ENCODE results near the gene ZDHHC1. TPM values are rescaled to one million over a fixed set of nuclear protein-coding genes. Genes with fewer than 3 reads are reported as not detected.

Gene ZDHHC1
- total RNA-seq, 1 donor = 9.0 TPM

- DNase-seq (ENCODE audit: insufficient read length, low spot score, missing footprints) = peak; percentile 99
- H3K4me3 ChIP-seq (ENCODE audit: insufficient read depth, low read length) = peak within 1 kb of the TSS; percentile 61
- H3K4me2 ChIP-seq (ENCODE audit: insufficient read depth, low read length) = peak within 1 kb of the TSS; percentile 64
- H3K27ac ChIP-seq (ENCODE audit: low read depth, low read length) = no peak within 1 kb of the TSS
- H3K36me3 ChIP-seq (ENCODE audit: insufficient read depth, low read length) = no peaks in the 10 kb centered on the region
- no peaks in the 10 kb centered on the region for H3K79me2 ChIP-seq (ENCODE audit: insufficient read depth, low read length)
- peaks cover 19% of the 10 kb centered on the region for H3K4me1 ChIP-seq (ENCODE audit: insufficient read depth, low read length)
- TF ChIP-seq, protein P1, sequence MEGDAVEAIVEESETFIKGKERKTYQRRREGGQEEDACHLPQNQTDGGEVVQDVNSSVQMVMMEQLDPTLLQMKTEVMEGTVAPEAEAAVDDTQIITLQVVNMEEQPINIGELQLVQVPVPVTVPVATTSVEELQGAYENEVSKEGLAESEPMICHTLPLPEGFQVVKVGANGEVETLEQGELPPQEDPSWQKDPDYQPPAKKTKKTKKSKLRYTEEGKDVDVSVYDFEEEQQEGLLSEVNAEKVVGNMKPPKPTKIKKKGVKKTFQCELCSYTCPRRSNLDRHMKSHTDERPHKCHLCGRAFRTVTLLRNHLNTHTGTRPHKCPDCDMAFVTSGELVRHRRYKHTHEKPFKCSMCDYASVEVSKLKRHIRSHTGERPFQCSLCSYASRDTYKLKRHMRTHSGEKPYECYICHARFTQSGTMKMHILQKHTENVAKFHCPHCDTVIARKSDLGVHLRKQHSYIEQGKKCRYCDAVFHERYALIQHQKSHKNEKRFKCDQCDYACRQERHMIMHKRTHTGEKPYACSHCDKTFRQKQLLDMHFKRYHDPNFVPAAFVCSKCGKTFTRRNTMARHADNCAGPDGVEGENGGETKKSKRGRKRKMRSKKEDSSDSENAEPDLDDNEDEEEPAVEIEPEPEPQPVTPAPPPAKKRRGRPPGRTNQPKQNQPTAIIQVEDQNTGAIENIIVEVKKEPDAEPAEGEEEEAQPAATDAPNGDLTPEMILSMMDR (IDR thresholded peaks at IDR 0.05; ENCODE audit: extremely low read depth, low read depth, low read length) = peak; percentile 46
- no peaks in the 10 kb centered on the region for H3K9me3 ChIP-seq (ENCODE audit: low read depth, low read length)
- H3K27me3 ChIP-seq (ENCODE audit: insufficient read depth, low read length) = peaks cover 21% of the 10 kb centered on the region
- H2AFZ ChIP-seq (ENCODE audit: low read length) = peak within 1 kb of the TSS; percentile 68
- peaks cover 4% of the 10 kb centered on the region for H4K20me1 ChIP-seq (ENCODE audit: insufficient read depth, low read length)
Measured at GRCh38 chr16:67393111-67393787, 23.0 kb downstream of the ZDHHC1 start, which contains the start of gene TPPP3. Gene TPPP3 (minus strand): TSS chr16:67393498. CDS start chr16:67391111, 2,387 bp downstream.

- H3K4me2 ChIP-seq (ENCODE audit: insufficient read depth, low read length) = peak overlapping the region; percentile 64
- no peak overlapping the region for H3K27ac ChIP-seq (ENCODE audit: low read depth, low read length)
- no peaks in the 10 kb centered on the region for H3K79me2 ChIP-seq (ENCODE audit: insufficient read depth, low read length)
- no peak overlapping the region for H2AFZ ChIP-seq (ENCODE audit: low read length)
- H3K9me3 ChIP-seq (ENCODE audit: low read depth, low read length) = no peaks in the 10 kb centered on the region
- H3K4me3 ChIP-seq (ENCODE audit: insufficient read depth, low read length) = peak overlapping the region; percentile 61
- H4K20me1 ChIP-seq (ENCODE audit: insufficient read depth, low read length) = peaks cover 4% of the 10 kb centered on the region
- TF ChIP-seq, protein P1 (IDR thresholded peaks at IDR 0.05; ENCODE audit: extremely low read depth, low read depth, low read length) = no peak
- peaks cover 19% of the 10 kb centered on the region for H3K4me1 ChIP-seq (ENCODE audit: insufficient read depth, low read length)
- peaks cover 24% of the 10 kb centered on the region for H3K27me3 ChIP-seq (ENCODE audit: insufficient read depth, low read length)
- no peaks in the 10 kb centered on the region for H3K36me3 ChIP-seq (ENCODE audit: insufficient read depth, low read length)
- DNase-seq (ENCODE audit: insufficient read length, low spot score, missing footprints) = peak; percentile 47
Measured at GRCh38 chr16:67392301-67393059, 23.8 kb downstream of the ZDHHC1 start.

DNA sequence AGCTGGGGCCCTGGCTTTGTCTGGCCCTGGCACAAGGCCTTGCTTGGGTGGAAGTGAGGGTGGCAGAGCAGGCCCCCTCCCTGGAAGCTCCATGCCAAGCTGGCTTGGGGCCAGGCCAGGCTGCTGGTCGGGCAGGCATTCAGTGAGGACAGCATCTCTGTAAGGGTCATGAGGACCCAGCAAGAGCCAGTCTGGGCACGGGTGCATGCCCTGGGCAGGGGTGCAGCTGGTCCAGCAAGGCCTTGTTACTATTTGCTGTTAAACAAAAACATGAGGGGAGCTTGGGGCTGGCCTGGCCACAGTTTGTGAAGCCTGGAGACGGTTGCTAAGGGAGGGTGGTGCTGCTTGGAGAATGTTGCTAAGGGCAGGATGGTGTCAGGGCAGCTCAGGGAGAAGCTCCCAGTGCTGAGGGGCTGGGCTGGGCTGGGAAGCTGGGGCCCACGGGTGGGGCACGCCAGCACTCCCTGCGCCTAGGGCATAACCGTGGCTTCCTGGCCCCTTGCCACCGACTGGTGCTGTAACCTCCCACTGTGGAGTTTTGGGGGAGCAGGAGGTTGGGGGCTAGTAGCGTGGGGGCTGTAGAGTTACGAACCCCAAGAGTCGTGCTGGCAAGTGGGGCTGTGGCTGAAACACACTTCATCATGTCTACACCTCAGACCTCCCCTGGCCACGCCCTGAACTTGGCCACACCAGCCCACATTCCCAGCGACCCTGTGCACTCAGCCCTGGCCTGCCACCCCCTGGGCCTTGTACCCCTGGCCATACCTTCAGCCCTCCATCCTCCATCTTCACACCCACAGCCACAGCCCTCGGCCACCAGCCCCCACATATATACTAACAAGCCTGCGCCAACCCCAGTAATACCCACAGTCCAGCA, 24.6 kb downstream of the ZDHHC1 start:
- Histone ChIP-seq H2AFZ (ENCODE audit: low read length) (no peak overlapping the region), H3K27me3 (ENCODE audit: insufficient read depth, low read length) (peaks cover 32% of the 10 kb centered on the region), H3K4me1 (ENCODE audit: insufficient read depth, low read length) (peaks cover 18% of the 10 kb centered on the region), H3K4me2 (ENCODE audit: insufficient read depth, low read length) (no peak overlapping the region), H3K79me2 (ENCODE audit: insufficient read depth, low read length) (no peaks in the 10 kb centered on the region), H3K27ac (ENCODE audit: low read depth, low read length) (no peak overlapping the region), H4K20me1 (ENCODE audit: insufficient read depth, low read length) (peaks cover 4% of the 10 kb centered on the region), H3K9me3 (ENCODE audit: low read depth, low read length) (no peaks in the 10 kb centered on the region), H3K36me3 (ENCODE audit: insufficient read depth, low read length) (no peaks in the 10 kb centered on the region), H3K4me3 (ENCODE audit: insufficient read depth, low read length) (no peak overlapping the region)
- TF ChIP-seq, protein P1 (IDR thresholded peaks at IDR 0.05; ENCODE audit: extremely low read depth, low read depth, low read length) = no peak
- peak; percentile 74 for DNase-seq (ENCODE audit: insufficient read length, low spot score, missing footprints)

Measured in osteoblast (primary cell).